ES-I3 (cell line): ENCODE data around the gene PEDS1.
A peak's percentile ranks its signal among the peaks of the same experiment; 100 is the strongest.

ENCODE experiments used
- H3K36me3 ChIP-seq: 2 replicates; pipeline ENCODE4 v1.6.1; 2013; ENCODE audit warnings: mild to moderate bottlenecking, low read length, control low read depth, moderate library complexity; ENCODE audit not compliant: insufficient read depth
- H3K4me1 ChIP-seq: 2 replicates; pipeline ENCODE4 v1.6.1; 2013; ENCODE audit warnings: mild to moderate bottlenecking, control low read depth, low read length; ENCODE audit not compliant: insufficient read depth
- H3K9ac ChIP-seq: 2 replicates; pipeline ENCODE4 v1.6.1; 2013; ENCODE audit warnings: low read depth, mild to moderate bottlenecking, low read length, moderate library complexity
- H3K9me3 ChIP-seq: 2 replicates; pipeline ENCODE4 v1.6.1; 2013; ENCODE audit warnings: mild to moderate bottlenecking, low read length, moderate library complexity; ENCODE audit not compliant: control insufficient read depth, insufficient read depth

PEDS1 gene

GRCh38 chr20:50127587-50128519 lies 25.7 kb downstream of the PEDS1 start:
- Histone ChIP-seq H3K36me3 (peaks cover 30% of the 10 kb centered on the region), H3K4me1 (no peaks in the 10 kb centered on the region; the same call in 1 of the 2 replicates), H3K9me3 (no peaks in the 10 kb centered on the region), H3K9ac (no peak overlapping the region)

- Histone ChIP-seq H3K9me3 (no peaks in the 10 kb centered on the region; the same call in 1 of the 2 replicates), H3K9ac (no peak overlapping the region), H3K4me1 (peaks cover under 1% of the 10 kb centered on the region; the same call in 1 of the 2 replicates), H3K36me3 (peaks cover 30% of the 10 kb centered on the region)
Observed at GRCh38 chr20:50126662-50127061, 26.9 kb downstream of the PEDS1 start.

GRCh38 chr20:50125279-50125678 lies 28.2 kb downstream of the PEDS1 start:
- H3K9ac ChIP-seq: no peak overlapping the region
- no peaks in the 10 kb centered on the region; the same call in 1 of the 2 replicates for H3K9me3 ChIP-seq
- H3K36me3 ChIP-seq: peaks cover 30% of the 10 kb centered on the region
- H3K4me1 ChIP-seq: peaks cover 8% of the 10 kb centered on the region; the same call in 1 of the 2 replicates

- H3K36me3 ChIP-seq: peaks cover 30% of the 10 kb centered on the region
Observed at GRCh38 chr20:50124496-50124895, 29.0 kb downstream of the PEDS1 start.

GRCh38 chr20:50123418-50123817 lies 30.1 kb downstream of the PEDS1 start:
- H3K4me1 ChIP-seq: peaks cover 8% of the 10 kb centered on the region; the same call in 1 of the 2 replicates
- H3K9me3 ChIP-seq: no peaks in the 10 kb centered on the region; the same call in 1 of the 2 replicates
- peaks cover 26% of the 10 kb centered on the region for H3K36me3 ChIP-seq
- H3K9ac ChIP-seq: no peak overlapping the region

More at GRCh38 chr20:50124496-50124895, 29.0 kb downstream of the PEDS1 start:
- Histone ChIP-seq H3K9ac (no peak overlapping the region), H3K4me1 (peaks cover 8% of the 10 kb centered on the region; the same call in 1 of the 2 replicates), H3K9me3 (no peaks in the 10 kb centered on the region; the same call in 1 of the 2 replicates)

GRCh38 chr20:50122763-50123162 lies 30.8 kb downstream of the PEDS1 start:
- H3K9ac ChIP-seq: no peak overlapping the region
- peaks cover 20% of the 10 kb centered on the region for H3K36me3 ChIP-seq
- peaks cover 8% of the 10 kb centered on the region; the same call in 1 of the 2 replicates for H3K4me1 ChIP-seq
- H3K9me3 ChIP-seq: no peaks in the 10 kb centered on the region; the same call in 1 of the 2 replicates

GRCh38 chr20:50121858-50122271 lies 31.7 kb downstream of the PEDS1 start:
- Histone ChIP-seq H3K4me1 (peaks cover 8% of the 10 kb centered on the region; the same call in 1 of the 2 replicates), H3K36me3 (peaks cover 15% of the 10 kb centered on the region), H3K9me3 (no peaks in the 10 kb centered on the region; the same call in 1 of the 2 replicates), H3K9ac (no peak overlapping the region)

GRCh38 chr20:50120935-50121693 lies 32.4 kb downstream of the PEDS1 start:
- peaks cover 8% of the 10 kb centered on the region; the same call in 1 of the 2 replicates for H3K4me1 ChIP-seq
- no peak overlapping the region for H3K9ac ChIP-seq
- H3K9me3 ChIP-seq: no peaks in the 10 kb centered on the region; the same call in 1 of the 2 replicates
- peaks cover 9% of the 10 kb centered on the region for H3K36me3 ChIP-seq

GRCh38 chr20:50118203-50118602 lies 35.3 kb downstream of the PEDS1 start:
- H3K36me3 ChIP-seq: no peaks in the 10 kb centered on the region
- H3K4me1 ChIP-seq: peaks cover 8% of the 10 kb centered on the region; the same call in 1 of the 2 replicates
- no peaks in the 10 kb centered on the region; the same call in 1 of the 2 replicates for H3K9me3 ChIP-seq
- no peak overlapping the region for H3K9ac ChIP-seq

GRCh38 chr20:50116368-50116999 lies 37.0 kb downstream of the PEDS1 start:
- H3K9ac ChIP-seq: peak overlapping the region; percentile 70
- no peaks in the 10 kb centered on the region for H3K36me3 ChIP-seq
- no peaks in the 10 kb centered on the region for H3K9me3 ChIP-seq
- peaks cover 6% of the 10 kb centered on the region; the same call in 1 of the 2 replicates for H3K4me1 ChIP-seq

GRCh38 chr20:50115591-50116367 lies 37.7 kb downstream of the PEDS1 start:
- H3K9me3 ChIP-seq: no peaks in the 10 kb centered on the region
- H3K4me1 ChIP-seq: no peaks in the 10 kb centered on the region
- peak overlapping the region; percentile 70 for H3K9ac ChIP-seq
- H3K36me3 ChIP-seq: no peaks in the 10 kb centered on the region

GRCh38 chr20:50115041-50115512 lies 38.4 kb downstream of the PEDS1 start:
- no peaks in the 10 kb centered on the region for H3K4me1 ChIP-seq
- no peaks in the 10 kb centered on the region for H3K9me3 ChIP-seq
- H3K36me3 ChIP-seq: no peaks in the 10 kb centered on the region
- H3K9ac ChIP-seq: peak overlapping the region; percentile 70
